Right forelimb (tissue), 1 donor: Measurements from ENCODE around the gene RWDD3.

Source experiments
- DNase-seq: peaks from one replicate; pipeline ENCODE4 v3.0.0-alpha.2; 2018

RWDD3 gene

DNA sequence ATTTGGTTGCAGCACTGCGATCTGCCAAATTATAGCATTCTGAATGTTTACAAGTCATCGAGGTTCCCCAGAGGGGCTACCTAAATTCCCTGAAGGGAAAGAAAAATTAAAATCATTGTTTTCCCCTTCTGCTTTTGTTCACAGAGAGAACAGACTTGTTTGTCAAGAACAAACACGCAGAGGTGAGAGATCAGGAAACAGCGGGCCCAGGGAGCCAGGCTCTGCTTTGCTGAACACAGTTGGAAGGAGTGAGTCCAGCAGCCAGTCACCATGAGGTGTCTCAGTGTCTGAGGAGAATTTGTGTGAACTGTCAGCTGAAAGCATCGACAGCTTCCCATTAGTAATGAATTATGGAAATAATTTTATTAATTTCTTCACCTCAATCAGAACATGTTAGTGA lies 52.5 kb downstream of the RWDD3 start:
- no peak for DNase-seq

DNA sequence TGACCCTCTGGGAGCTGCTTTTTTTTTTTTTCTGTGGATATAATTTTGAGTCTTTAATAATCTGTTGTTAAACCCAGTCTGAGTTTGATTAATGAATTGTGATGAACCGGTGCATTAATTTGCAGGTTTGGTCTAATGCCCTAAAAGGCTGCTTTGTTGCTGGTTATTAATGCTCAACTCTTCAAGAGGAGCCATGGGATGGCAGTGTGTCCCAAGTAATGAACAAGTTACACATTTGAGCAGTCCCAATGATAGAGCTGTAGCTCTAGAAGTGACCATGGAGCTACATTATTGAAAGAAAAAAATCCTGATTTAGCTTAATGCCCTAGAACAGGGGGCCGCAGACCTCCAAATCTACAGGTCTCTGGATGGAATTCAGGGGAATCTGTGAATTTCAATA lies 53.1 kb downstream of the RWDD3 start:
- DNase-seq, result no peak

DNA sequence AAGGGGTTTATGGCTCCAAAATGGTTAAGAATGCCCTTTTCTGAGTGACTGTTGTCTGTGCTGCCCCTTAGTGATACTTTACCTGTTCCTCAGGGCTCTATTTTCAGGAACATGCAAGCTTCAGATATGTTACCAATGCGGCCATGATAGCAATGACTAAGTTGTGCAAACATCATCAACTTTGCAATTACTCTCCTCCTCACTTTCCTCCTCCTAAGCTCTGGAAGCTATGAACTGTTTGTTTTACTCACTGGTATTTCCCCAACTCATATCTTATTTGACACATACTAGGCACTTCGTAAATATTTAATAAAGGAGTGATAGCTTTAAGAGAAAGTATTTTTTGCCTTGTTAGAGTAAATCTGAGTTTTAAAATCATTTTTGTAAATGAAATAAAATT lies 53.8 kb downstream of the RWDD3 start:
- no peak for DNase-seq
